Measurements from ENCODE around the gene PDPK1.
"Not testable (repeated sequence)": the region's sequence is repeated elsewhere in the genome, so short reads cannot be mapped to it uniquely, and the experiment has no call there.

The PDPK1 gene

DNA sequence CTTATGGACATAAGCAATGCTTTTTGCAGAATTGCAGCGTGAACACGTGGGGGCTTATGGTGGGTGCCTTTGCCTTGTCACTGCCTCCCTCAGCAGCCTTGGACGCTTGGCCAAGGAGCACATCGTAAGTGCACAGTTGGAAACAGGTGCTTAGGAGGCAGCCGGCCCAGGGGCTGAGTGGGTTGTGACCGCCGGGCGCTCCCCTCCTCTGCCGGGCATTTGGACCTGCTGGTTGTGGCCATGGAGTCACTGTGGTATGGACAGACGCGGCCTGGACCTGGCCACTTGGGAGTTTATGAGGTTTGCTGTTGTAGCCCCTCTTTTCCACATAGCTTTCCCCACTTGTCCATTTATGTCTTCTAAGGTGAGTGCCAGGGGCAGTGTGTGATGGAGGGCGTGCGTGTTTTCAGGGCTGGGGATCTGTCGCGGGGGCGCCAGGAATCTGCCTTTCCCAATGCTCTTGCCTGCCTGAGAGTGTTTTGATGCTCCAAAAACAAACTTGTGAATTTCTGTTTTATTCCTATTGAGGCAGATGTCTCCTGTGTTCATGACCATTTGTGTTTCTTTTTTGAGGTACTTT, 49.2 kb downstream of the PDPK1 start:
- FAIRE-seq, result no peak

DNA sequence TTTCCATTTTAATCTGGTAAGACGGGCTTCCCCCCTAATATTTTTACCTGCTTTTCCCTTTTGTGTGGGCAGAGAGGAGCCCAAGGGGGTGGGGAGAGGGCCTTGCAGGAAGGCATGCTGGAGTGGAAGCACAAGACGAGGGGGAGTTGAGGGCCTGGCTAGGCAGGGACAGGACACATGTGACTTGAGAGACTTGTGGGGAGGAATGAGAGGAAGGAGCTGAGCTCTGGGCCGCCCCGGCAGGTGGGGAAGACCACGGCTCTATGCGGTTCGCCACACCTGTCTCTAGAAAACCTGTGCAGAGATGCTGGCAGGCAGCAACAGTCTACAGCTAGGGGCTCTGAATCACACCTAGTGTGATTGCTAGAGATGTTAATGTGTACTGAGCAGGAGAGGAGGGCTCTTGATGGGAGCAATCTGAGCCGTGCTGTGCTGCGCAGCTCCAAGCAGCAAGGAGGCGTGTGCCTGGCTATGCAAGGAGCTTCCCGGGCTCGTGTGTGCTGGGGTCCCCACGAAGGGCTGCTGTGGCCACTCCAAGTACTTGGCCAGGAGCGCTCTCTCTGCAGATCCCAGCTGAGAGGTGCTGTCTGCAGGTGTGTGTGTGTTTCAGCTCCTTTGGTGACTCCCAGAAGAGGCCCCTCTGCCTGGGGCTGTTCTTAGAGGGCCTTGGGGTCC, 50.2 kb downstream of the PDPK1 start:
- no peak for DNase-seq (ENCODE audit: low spot score)
- FAIRE-seq, result no peak

More for the DNA sequence above, 49.2 kb downstream of the PDPK1 start:
- no peak for DNase-seq (ENCODE audit: low spot score)

DNA sequence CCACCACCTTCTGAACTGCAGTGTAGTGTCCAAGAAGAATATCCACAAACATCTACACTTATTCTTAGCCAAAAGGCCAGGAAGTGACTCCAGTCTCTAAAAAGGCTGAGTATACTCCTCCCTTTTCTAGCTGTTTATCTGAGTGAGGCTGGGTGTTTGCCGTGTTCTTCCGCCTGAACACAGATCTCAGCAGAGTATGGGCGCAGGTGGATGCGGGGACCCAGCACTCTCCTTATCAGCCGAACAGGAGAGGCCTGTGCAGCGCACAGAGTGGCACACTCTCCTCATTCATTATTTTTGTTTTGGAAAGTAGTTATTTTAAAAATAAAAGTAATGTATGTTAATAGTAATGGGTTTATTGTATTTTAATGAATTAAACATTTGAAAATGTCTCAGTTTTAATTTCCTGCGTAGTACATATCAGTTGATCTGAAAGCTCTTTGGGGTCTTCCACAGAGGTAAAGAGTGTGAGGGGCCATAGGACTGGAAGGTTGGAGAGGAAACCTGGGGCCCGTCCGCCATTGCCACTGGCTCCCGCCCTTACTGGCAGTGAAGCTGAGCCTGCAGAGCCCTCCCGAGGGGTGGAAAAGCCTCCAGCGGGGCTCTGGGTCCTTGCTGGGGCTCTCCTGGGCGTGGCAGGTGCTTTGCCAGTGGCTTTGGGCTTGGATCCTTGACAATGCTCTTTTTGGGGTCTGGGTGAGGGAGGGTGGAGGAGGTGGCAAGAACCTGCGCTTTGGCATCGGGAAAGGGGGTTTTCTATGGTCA, 53.8 kb downstream of the PDPK1 start:
- FAIRE-seq, result no peak
- no peak for DNase-seq (ENCODE audit: low spot score)

DNA sequence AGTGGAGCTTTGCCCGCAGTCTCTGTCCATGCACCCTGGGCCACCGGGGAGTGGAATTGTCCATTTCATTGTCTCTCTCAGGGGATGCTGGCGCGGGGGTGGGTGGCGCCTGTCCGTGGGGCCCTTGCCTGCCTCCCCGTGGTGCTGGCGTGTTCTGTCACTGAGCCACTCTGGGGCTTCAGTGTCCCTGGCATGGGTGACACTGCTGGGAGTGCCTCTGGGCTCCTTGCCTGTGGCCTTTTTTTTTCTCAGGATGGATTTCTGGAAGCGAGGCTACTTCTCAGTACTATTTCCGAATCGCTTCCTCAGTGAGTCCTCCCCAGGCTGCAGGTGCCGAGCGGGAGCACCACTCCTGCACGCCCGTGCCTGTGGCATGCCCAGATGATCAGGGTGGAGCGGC, 55.0 kb downstream of the PDPK1 start:
- FAIRE-seq, result no peak
- no peak for DNase-seq (ENCODE audit: low spot score)

DNA sequence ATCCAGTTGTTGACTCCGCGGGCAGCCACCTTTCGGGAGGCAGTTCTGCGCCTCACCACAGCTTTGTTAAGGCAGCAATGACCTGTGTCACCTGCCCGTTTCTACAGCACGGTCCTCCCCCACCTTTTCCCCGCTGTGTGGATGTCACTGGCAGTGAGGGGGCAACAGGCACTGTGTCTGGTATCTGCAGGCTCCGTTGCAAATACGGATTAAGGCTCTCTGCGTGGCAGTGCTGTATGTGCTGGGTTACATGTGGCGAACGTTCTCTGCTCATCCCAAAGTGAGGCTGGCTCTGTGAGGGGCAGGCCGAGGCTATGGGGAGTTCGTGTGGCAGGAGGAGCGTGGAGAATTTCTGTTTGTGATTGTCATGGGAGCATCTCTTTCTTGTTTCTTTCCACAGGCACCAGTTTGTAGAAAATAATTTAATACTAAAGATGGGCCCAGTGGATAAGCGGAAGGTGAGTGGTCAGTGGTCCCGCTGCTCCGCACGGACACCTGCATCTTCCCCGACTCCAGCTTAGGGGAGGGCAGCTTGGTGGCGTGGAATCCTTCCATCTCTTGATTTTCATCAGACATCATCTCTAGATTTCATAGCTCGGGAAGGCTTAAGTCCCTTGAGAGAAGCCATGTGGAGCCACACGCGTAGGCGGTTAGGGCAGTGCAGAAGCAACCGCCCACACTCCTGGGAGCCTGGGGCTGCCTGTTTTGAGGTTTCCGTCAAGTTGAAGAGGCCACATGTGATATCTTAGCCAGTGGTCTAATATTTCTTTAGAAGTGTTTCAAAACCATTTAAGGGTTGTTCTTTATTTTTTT, 57.8 kb downstream of the PDPK1 start:
- FAIRE-seq, result no peak

DNA sequence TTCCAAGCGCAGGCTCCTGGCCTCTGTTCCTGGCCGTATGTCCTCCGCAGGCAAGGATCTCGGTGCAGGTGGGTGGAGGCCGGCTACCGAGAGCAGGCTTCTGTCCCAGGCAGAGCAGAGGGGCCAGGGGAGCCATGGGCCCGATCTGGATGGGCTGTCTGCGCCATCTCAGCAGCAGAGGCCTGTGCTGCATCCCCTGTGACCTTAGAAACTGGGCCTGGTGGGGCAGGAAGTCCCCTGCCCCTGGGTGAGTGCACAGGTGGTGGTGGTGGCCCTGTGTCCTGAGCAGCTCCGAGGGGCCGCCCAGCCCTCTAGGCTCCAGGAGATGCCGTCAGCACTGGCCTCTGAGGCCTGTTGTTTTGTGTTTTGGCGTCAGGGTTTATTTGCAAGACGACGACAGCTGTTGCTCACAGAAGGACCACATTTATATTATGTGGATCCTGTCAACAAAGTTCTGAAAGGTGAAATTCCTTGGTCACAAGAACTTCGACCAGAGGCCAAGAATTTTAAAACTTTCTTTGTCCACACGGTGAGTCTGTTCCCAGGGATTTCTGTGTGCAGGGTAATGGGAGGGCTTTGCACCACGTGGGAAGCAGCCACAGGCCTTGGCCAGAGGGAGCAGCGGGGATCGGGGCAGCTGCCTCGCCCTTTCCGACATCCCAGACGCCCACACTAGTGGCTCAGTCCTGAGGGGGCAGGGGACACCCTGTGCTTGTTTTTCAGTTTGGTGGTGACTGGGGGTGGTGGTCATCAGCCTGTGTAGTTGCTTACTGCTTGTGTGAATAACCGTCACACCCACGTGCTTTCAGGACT, 59.1 kb downstream of the PDPK1 start:
- FAIRE-seq (no peak), DNase-seq (ENCODE audit: low spot score) (no peak)

More for the DNA sequence above, 57.8 kb downstream of the PDPK1 start:
- no peak for DNase-seq (ENCODE audit: low spot score)

DNA sequence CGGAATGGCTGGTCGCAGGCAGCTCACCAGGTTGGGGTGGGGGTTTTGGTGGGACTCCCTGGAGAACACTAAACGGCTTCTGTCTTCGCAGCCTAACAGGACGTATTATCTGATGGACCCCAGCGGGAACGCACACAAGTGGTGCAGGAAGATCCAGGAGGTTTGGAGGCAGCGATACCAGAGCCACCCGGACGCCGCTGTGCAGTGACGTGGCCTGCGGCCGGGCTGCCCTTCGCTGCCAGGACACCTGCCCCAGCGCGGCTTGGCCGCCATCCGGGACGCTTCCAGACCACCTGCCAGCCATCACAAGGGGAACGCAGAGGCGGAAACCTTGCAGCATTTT, 59.7 kb downstream of the PDPK1 start:
- no peak for FAIRE-seq
- DNase-seq (ENCODE audit: low spot score), result no peak

DNA sequence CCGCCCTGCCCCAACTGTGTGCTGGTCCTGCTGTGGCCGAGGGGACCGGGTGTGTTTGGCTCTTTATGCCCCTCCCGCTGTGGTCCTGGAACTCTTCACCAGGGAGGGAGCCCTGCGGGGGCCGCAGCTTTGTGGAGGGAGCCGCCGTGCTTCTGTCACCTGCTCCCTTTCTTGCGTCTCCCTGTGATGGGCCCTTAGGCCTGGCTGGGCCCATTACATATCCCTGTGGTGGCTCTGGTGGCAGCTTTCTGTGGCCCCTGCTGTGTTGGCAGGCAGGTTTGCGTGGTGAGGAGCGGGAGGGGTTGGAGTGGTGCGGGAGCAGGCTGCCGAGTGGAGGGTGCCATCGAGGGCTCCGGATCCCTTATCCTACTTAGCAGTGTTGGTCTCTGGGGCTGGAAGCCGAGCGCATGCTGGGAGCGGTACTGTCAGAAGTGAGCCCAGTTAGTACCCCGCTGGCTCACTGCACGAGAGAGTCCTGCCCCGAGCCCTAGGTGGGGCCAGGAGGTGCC, 60.4 kb downstream of the PDPK1 start:
- FAIRE-seq, result no peak
- DNase-seq (ENCODE audit: low spot score), result no peak

DNA sequence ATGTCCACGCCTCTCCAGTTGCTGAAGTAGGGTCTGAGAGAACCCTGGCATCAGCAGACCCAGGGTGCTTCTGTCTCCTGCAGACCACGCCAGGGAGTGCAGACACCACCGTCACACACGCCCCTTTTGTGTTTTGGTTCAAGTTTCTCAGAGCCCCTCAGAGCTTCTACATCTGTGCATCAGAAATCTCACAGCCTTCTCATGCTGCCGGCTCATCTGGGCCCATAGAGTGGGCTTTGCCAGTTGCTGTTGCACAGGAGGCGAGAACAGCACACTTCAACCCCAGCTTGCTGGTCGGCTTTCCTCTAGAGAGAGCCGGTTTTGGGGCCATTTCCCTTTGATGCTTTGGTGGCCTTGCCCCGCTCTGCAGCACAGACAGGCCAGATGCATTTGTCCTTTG, 60.9 kb downstream of the PDPK1 start:
- no peak for FAIRE-seq
- no peak for DNase-seq (ENCODE audit: low spot score)

DNA sequence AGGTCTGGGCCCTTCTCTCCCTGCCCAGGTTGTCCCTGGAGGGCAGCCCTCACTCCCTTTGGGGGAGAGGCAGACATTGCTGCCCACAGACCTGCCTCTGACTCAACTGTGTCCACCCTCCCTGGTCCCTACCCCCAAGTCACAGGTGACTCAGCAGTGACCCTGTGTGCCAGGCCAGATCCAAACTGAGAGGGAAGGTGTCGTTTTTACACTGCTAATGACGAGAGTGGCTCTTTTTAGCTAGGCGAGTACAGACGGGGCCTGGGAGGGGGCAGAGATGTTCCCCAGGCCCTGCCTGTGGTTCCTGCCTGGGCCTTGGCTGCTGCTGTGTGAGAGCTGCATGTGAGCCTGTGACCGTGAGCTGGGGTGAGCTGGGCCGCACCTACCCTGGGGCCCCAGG, 61.3 kb downstream of the PDPK1 start:
- FAIRE-seq; DNase-seq (ENCODE audit: low spot score): not testable (repeated sequence)

DNA sequence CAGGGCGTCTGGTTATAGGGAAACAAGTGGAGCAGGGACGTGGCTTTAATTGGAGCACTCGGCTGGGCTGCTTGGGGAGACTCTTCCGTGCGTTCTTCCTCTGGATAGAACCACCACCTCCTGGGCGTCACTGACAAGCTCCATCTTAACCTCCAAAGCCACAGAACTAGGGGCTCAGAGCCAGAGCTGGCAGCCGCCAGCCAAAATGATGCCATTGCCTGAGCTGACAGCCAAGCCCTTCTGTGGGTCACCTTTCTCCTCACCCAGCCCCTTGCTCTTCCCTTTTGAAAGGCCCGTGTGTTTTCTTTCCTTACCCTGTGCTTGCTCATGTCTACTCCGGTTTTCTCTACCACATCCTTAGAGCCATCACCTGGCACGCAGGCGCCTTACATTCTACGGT, 62.0 kb downstream of the PDPK1 start:
- FAIRE-seq; DNase-seq (ENCODE audit: low spot score): not testable (repeated sequence)

DNA sequence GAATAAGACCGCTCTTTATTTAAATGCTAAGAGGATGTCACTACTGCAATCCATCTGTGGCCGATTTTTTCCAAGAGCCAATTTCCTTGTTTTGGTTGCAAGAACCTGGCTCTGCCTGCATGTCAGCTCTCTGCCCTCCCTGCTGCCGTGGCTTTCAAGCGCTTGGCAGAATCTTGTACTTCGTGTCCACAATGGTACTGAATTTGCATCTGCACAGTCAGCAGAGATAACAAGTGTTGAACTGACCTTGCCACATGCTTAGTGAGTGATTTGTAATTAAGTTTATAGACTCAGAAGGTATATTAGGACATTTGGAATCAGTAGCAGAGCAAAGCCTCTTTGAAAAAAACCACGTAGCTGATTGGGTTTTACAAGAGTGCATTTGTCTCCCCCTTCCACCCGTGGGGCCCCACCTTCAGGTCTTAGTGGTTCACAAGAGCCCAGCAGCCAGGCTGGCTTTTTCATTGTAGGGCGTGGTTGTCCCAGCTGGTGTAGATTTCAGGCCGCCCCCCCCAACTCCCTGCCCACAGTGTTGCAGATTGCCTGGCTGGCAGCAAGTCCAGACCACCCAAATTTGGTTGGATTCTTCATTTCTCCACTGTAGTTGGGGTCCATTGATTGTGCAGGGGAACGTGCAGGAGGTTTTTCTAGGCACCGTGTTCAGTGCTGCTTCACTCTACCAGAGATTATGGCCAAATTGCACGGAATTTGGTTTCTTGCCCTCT, 63.6 kb downstream of the PDPK1 start:
- not testable (repeated sequence) for DNase-seq (ENCODE audit: low spot score); FAIRE-seq

DNA sequence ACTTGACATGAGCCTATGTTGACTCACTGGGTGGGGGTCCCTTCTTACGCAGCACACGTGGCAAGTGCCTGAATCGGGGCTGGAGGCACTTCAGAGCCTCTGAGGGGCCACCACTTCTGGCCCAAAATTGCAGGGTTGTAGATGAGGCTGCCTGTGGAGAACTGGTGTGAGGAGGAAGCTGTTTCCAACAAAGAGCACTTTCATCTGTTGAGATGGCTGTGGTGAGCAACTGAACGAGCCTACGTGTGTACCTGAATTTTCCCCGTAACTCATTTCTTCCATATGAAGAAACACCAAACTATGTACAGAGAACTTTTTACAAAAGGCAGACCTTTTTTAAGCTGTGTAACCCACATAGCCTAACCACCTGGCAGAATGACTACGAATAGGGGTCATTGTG, 64.4 kb downstream of the PDPK1 start:
- DNase-seq (ENCODE audit: low spot score); FAIRE-seq: not testable (repeated sequence)

DNA sequence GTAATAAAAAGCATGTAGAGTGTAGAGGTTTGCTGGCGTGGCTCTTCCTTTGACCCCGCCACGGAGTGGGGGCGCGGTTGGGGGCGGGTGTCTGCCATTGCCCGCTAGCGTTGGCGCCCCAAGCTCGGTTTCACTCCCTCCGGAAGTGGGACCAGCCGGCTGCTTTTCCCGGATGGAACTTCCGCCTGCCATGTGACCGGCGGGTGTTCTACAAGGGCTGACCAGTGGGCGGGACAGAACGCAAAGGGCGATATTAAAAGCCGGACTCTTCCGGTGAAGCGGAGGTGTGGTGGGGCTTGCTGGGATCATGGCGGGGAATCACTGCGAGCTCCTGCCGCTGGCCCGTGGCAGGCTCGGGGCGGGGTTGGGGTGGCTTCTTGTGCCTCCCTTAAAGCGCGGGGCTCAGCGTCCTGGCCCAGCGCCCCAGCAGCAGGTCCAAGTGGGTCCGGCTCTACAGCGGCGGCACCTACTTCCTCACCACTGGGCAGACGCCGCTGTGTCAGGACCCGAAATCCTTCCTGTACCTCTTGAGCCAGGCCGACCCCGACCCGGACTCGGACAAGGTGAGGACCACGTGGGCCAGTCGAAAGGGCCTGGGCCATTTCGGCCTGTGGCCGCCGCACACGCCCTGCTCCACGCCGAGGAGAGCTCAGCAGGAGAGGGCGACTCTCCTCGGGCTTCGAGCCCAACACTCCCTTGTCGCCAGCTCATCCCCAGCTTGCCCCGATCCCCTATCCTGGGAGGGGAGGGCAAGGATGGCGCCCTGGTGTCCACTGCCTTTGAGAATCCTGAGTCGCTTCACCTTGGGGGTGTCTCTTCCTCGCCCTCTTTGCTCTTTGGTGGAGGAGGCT, 65.6 kb downstream of the PDPK1 start:
- FAIRE-seq (no peak), DNase-seq (ENCODE audit: low spot score) (peak; percentile 89)

DNA sequence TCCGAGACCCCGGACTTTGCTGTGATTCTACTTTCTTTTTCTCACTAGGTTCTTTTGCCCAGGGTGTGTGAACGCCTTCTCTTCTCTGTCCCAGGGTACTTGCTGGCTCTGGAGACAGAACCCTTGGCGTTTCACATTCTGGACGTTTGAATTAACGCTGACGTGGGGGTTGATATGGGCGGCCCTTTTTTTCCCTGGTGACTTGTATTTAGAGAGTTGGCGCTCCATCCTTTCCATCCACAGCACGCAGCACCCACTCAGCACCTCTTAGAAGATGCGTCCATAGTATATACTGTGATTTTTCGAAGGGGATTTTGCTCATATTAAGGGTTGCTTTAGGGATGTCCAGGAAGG, 66.2 kb downstream of the PDPK1 start:
- DNase-seq (ENCODE audit: low spot score); FAIRE-seq: not testable (repeated sequence)

DNA sequence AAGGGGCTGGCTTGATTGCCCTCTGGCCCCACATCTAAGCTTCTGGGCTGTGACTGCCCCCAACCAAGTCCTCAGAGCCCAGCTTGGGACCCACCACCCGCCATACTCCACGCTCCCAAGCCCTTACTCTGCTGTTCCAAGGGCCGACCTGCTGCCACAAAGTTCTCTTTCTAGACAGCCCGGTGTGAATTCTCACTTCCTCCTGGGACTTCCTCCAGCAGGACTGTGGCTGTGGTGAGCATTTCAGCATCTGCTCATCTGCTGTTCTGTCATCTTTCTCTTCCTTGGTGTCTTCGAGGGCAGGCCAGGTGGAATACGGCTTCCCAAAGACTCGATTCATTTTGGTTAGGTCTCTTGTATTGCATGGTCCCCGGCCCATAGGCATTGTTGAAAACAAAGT, 69.0 kb downstream of the PDPK1 start:
- FAIRE-seq; DNase-seq (ENCODE audit: low spot score): not testable (repeated sequence)

DNA sequence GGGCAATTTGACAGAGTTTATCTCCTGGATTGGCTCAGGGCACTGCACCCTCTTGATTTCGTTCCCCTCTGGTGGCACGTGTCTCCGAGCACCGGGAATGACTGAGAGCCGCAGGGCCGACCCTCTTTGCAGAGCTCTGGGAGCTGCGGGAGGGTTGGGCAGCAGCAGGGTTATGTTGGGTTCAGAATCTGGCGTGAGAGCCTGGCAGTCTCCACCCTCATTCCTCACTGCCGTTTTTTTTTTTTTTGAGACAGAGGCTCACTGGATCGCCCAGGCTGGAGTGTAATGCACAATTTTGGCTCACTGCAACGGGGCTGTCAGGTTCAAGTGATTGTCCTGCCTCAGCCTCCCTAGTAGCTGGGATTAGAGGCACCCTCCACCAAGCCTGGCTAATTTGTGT, 71.5 kb downstream of the PDPK1 start:
- FAIRE-seq; DNase-seq (ENCODE audit: low spot score): not testable (repeated sequence)

DNA sequence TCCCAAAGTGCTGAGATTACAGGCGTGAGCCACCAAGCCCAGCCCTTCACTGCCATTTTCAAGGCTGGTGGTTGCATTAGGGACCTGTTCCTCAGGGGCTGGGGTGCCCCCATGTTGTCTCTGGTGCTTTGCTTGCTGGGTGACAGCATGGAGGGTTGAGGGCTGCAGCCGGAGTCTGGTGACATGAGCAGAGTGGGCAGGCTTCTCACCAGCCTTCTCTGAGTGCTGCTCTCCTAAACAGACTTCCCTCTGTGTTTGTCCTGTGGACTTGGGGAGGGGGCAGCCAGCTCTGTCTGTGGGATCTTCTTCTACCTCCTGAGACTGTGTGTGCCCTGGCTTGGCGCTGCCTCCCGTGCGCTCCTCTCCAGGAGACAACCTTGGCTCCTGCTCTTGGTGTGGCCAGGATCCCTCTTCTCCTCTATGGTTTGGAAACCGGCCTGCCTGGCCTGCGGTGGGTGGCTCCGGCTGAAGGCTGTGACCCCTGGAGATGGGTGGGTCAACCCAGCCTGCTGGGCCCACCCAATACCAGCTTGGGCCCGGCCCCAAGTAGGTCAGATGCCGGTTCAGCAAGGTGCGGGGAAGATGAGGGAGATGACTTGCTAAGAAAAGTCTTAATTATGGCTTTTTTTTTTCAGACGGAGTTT, 72.1 kb downstream of the PDPK1 start:
- no peak for DNase-seq (ENCODE audit: low spot score)
- no peak for FAIRE-seq
